Parathyroid adenoma (tissue), 2 donors: ENCODE data around the gene PRDX5.

Experiments used
- H2AFZ ChIP-seq: fragments of 300-600 bp; sonication (generic); one replicate; pipeline ENCODE4 v1.7.0; 2017; ENCODE audit warnings: antibody characterized with exemption, mild to moderate bottlenecking
- H3K27ac ChIP-seq: fragments of 300-600 bp; sonication (generic); one replicate; pipeline ENCODE4 v1.7.0; 2017
- H3K27me3 ChIP-seq: fragments of 300-600 bp; sonication (generic); one replicate; pipeline ENCODE4 v1.7.0; 2017; ENCODE audit warnings: low read length; ENCODE audit not compliant: control insufficient read depth, insufficient read depth
- H3K36me3 ChIP-seq: fragments of 300-600 bp; sonication (generic); one replicate; pipeline ENCODE4 v1.7.0; 2017; ENCODE audit warnings: low read length; ENCODE audit not compliant: control insufficient read depth, insufficient read depth
- H3K4me1 ChIP-seq: fragments of 300-600 bp; sonication (generic); one replicate; pipeline ENCODE4 v1.7.0; 2017; ENCODE audit warnings: control low read depth
- H3K4me2 ChIP-seq: fragments of 300-600 bp; sonication (generic); one replicate; pipeline ENCODE4 v1.7.0; 2017; ENCODE audit warnings: low read length
- H3K4me3 ChIP-seq: fragments of 300-600 bp; sonication (generic); one replicate; pipeline ENCODE4 v1.7.0; 2017; ENCODE audit warnings: low read depth, low read length
- H3K79me2 ChIP-seq: fragments of 300-600 bp; sonication (generic); one replicate; pipeline ENCODE4 v1.7.0; 2017; ENCODE audit warnings: control low read depth
- H3K9ac ChIP-seq: fragments of 300-600 bp; sonication (generic); one replicate; pipeline ENCODE4 v1.7.0; 2017; ENCODE audit warnings: mild to moderate bottlenecking
- H3K9me3 ChIP-seq: fragments of 300-600 bp; sonication (generic); one replicate; pipeline ENCODE4 v1.7.0; 2017; ENCODE audit warnings: low read length; ENCODE audit not compliant: control insufficient read depth
- CTCF ChIP-seq: fragments of 300-600 bp; sonication (generic); IDR thresholded peaks from one replicate; pipeline ENCODE4 v1.7.0; 2017; ENCODE audit warnings: antibody characterized with exemption, mild to moderate bottlenecking
- donor health status: primary hyperparathyroidism.

PRDX5 gene

GRCh38 chr11:64327375-64327774, 9.5 kb downstream of the PRDX5 start:
- no peak overlapping the region for H3K27ac ChIP-seq
- H3K27me3 ChIP-seq: no peaks in the 10 kb centered on the region
- H3K4me1 ChIP-seq: no peaks in the 10 kb centered on the region
- H3K9me3 ChIP-seq: no peaks in the 10 kb centered on the region
- no peak overlapping the region for H2AFZ ChIP-seq
- no peaks in the 10 kb centered on the region for H3K36me3 ChIP-seq
- H3K79me2 ChIP-seq: no peaks in the 10 kb centered on the region
- no peak overlapping the region for H3K4me3 ChIP-seq
- no peak overlapping the region for H3K4me2 ChIP-seq
- H3K9ac ChIP-seq: no peak overlapping the region
- no peak for TF ChIP-seq CTCF

GRCh38 chr11:64327993-64328392, 10.1 kb downstream of the PRDX5 start:
- Histone ChIP-seq H3K4me1 (no peaks in the 10 kb centered on the region), H3K9me3 (no peaks in the 10 kb centered on the region), H3K27me3 (no peaks in the 10 kb centered on the region), H3K79me2 (no peaks in the 10 kb centered on the region), H3K4me2 (no peak overlapping the region), H3K4me3 (no peak overlapping the region), H3K27ac (no peak overlapping the region), H3K36me3 (no peaks in the 10 kb centered on the region), H2AFZ (no peak overlapping the region), H3K9ac (no peak overlapping the region)
- TF ChIP-seq CTCF: no peak

GRCh38 chr11:64330888-64331287, 13.0 kb downstream of the PRDX5 start:
- Histone ChIP-seq H3K9ac (no peak overlapping the region), H3K27me3 (no peaks in the 10 kb centered on the region), H3K79me2 (no peaks in the 10 kb centered on the region), H3K27ac (no peak overlapping the region), H2AFZ (no peak overlapping the region), H3K4me1 (no peaks in the 10 kb centered on the region), H3K9me3 (no peaks in the 10 kb centered on the region), H3K4me2 (no peak overlapping the region), H3K4me3 (no peak overlapping the region), H3K36me3 (no peaks in the 10 kb centered on the region)
- no peak for TF ChIP-seq CTCF

GRCh38 chr11:64331569-64332371, 13.8 kb downstream of the PRDX5 start:
- Histone ChIP-seq H3K36me3 (no peaks in the 10 kb centered on the region), H2AFZ (peak overlapping the region; percentile 63), H3K9me3 (no peaks in the 10 kb centered on the region), H3K4me1 (no peaks in the 10 kb centered on the region), H3K27me3 (no peaks in the 10 kb centered on the region), H3K4me3 (peak overlapping the region; percentile 9), H3K27ac (no peak overlapping the region), H3K79me2 (no peaks in the 10 kb centered on the region), H3K9ac (no peak overlapping the region), H3K4me2 (no peak overlapping the region)
- peak; percentile 41 for TF ChIP-seq CTCF

- Histone ChIP-seq H3K4me2 (no peak overlapping the region), H2AFZ (no peak overlapping the region), H3K4me1 (no peaks in the 10 kb centered on the region), H3K4me3 (no peak overlapping the region), H3K27ac (no peak overlapping the region), H3K36me3 (no peaks in the 10 kb centered on the region), H3K9me3 (no peaks in the 10 kb centered on the region), H3K27me3 (no peaks in the 10 kb centered on the region), H3K9ac (no peak overlapping the region), H3K79me2 (no peaks in the 10 kb centered on the region)
- no peak for TF ChIP-seq CTCF
Observed at GRCh38 chr11:64333556-64333955, 15.6 kb downstream of the PRDX5 start.
